HL-60 (cell line): ENCODE results near the gene TGFB1.

Experiments
- POLR2AphosphoS5 ChIP-seq: IDR thresholded peaks from 2 replicates; pipeline ENCODE4 v1.6.1; 2012; ENCODE audit warnings: low read depth
- TF ChIP-seq, protein P1 (sequence below): IDR thresholded peaks from one replicate; pipeline ENCODE4 v1.5.1; 2011; ENCODE audit warnings: low read length, control low read depth, inconsistent platforms; ENCODE audit not compliant: insufficient read depth
- TF ChIP-seq, protein P2 (sequence below): IDR thresholded peaks from 2 replicates; pipeline ENCODE4 v1.6.1; 2012; ENCODE audit warnings: low read depth; ENCODE audit not compliant: insufficient replicate concordance

DNA sequence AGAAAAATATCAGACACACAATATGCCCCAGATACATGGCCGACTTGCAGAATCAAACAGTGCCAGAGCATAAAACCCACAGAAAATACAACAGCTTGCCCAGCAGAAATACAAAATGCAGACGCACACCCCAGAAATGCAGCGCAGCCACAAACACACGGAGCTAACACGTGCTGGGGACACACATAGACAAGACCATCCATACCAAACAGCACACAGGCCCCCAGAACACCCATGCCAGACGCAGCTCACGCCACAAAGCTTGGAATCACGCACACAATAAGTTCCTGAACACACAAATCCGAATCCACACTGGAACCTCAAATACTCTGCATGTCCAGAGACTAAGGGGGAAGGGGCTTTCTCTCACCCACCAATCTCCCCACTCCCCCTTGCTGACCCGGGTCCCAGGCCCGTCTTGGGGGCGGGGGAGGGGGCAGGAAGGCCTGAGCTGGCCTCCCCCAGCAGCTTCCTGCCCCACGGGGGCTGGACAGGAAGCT, 26.6 kb downstream of the TGFB1 start:
- TF ChIP-seq, protein P1, sequence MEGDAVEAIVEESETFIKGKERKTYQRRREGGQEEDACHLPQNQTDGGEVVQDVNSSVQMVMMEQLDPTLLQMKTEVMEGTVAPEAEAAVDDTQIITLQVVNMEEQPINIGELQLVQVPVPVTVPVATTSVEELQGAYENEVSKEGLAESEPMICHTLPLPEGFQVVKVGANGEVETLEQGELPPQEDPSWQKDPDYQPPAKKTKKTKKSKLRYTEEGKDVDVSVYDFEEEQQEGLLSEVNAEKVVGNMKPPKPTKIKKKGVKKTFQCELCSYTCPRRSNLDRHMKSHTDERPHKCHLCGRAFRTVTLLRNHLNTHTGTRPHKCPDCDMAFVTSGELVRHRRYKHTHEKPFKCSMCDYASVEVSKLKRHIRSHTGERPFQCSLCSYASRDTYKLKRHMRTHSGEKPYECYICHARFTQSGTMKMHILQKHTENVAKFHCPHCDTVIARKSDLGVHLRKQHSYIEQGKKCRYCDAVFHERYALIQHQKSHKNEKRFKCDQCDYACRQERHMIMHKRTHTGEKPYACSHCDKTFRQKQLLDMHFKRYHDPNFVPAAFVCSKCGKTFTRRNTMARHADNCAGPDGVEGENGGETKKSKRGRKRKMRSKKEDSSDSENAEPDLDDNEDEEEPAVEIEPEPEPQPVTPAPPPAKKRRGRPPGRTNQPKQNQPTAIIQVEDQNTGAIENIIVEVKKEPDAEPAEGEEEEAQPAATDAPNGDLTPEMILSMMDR = no peak
- no peak; the same call in 1 of the 2 replicates for TF ChIP-seq POLR2AphosphoS5
- TF ChIP-seq, protein P2, sequence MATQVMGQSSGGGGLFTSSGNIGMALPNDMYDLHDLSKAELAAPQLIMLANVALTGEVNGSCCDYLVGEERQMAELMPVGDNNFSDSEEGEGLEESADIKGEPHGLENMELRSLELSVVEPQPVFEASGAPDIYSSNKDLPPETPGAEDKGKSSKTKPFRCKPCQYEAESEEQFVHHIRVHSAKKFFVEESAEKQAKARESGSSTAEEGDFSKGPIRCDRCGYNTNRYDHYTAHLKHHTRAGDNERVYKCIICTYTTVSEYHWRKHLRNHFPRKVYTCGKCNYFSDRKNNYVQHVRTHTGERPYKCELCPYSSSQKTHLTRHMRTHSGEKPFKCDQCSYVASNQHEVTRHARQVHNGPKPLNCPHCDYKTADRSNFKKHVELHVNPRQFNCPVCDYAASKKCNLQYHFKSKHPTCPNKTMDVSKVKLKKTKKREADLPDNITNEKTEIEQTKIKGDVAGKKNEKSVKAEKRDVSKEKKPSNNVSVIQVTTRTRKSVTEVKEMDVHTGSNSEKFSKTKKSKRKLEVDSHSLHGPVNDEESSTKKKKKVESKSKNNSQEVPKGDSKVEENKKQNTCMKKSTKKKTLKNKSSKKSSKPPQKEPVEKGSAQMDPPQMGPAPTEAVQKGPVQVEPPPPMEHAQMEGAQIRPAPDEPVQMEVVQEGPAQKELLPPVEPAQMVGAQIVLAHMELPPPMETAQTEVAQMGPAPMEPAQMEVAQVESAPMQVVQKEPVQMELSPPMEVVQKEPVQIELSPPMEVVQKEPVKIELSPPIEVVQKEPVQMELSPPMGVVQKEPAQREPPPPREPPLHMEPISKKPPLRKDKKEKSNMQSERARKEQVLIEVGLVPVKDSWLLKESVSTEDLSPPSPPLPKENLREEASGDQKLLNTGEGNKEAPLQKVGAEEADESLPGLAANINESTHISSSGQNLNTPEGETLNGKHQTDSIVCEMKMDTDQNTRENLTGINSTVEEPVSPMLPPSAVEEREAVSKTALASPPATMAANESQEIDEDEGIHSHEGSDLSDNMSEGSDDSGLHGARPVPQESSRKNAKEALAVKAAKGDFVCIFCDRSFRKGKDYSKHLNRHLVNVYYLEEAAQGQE = no peak
